RWPE1 (cell line): Measurements from ENCODE around the gene TECR.

Experiments used
- CTCF ChIA-PET: fragments of 350-600 bp; sonication (Branson Sonifier 250); formaldehyde crosslinking; extraction: SDS; loops from one replicate; lab custom pipeline; 2021; lab: Yijun Ruan, JAX
- POLR2A ChIA-PET: fragments of 400-600 bp; formaldehyde crosslinking; extraction: SDS; loops from one replicate; lab custom pipeline; 2020; ENCODE audit warnings: antibody characterized with exemption; ENCODE audit not compliant: low non-redundant PET; lab: Yijun Ruan, JAX
- DNase-seq: peaks from one replicate; pipeline ENCODE4 v3.0.0; 2012; ENCODE audit warnings: low spot score
- H3K27ac ChIP-seq: fragments of 450-650 bp; 2 replicates; pipeline ENCODE4 v1.5.1; 2017
- TF ChIP-seq, protein P1 (sequence below): fragments of 450-650 bp; conservative IDR thresholded peaks from 2 replicates; pipeline ENCODE4 v1.5.1; 2017; ENCODE audit warnings: low read depth, mild to moderate bottlenecking

Gene TECR

GRCh38 chr19:14515501-14516047, 13.8 kb upstream of the TECR start:
- TF ChIP-seq, protein P1, sequence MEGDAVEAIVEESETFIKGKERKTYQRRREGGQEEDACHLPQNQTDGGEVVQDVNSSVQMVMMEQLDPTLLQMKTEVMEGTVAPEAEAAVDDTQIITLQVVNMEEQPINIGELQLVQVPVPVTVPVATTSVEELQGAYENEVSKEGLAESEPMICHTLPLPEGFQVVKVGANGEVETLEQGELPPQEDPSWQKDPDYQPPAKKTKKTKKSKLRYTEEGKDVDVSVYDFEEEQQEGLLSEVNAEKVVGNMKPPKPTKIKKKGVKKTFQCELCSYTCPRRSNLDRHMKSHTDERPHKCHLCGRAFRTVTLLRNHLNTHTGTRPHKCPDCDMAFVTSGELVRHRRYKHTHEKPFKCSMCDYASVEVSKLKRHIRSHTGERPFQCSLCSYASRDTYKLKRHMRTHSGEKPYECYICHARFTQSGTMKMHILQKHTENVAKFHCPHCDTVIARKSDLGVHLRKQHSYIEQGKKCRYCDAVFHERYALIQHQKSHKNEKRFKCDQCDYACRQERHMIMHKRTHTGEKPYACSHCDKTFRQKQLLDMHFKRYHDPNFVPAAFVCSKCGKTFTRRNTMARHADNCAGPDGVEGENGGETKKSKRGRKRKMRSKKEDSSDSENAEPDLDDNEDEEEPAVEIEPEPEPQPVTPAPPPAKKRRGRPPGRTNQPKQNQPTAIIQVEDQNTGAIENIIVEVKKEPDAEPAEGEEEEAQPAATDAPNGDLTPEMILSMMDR, result no peak
- ChIA-PET CTCF (interaction anchor here (0.7 to 1.2 kb wide), 2 partner anchors 10 to 15 kb away, joined by 3 read pairs; no protein-coding TSS in a partner anchor), POLR2A (interaction anchor here (1.8 kb wide), 1 partner anchor 35 kb away, joined by 4 read pairs; no protein-coding TSS in a partner anchor)
- DNase-seq, result no peak
- peak overlapping the region; percentile 100 for H3K27ac ChIP-seq

DNA sequence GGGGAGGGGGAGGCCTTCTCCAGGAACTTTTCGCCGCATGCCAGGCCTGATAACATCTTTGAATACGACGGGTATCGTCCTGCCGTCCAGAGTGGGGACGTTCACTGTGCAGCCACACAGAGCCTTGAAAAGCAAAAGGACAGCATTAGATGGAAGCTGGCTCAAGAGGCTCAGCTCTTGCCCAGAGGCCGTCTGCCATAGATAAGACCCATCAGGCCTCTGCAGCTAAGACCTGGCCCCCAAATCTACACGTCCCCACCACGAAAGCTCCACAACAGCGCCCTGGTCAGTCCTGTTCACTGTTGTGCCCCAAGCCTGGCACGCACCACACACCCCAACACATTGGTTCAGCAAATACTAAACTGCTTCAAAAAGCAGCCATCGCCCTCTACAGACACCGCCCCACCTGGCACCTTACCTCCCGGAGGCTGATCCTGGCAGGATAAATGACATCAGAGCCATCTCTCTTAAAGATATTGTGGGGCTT, 13.3 kb upstream of the TECR start:
- H3K27ac ChIP-seq, result peak overlapping the region; percentile 100
- CTCF ChIA-PET, result interaction anchor here (0.5 to 1.9 kb wide), 5 partner anchors 8 to 41 kb away, joined by 3 to 7 read pairs (median 3); no protein-coding TSS in a partner anchor
- DNase-seq, result no peak
- TF ChIP-seq, protein P1, result no peak; the same call in 1 of the 2 replicates
- POLR2A ChIA-PET, result interaction anchor here (0.7 to 1.8 kb wide), 2 partner anchors 16 to 34 kb away, joined by 3 to 4 read pairs; no protein-coding TSS in a partner anchor

- ChIA-PET CTCF (interaction anchor here (0.5 to 1.9 kb wide), 5 partner anchors 9 to 40 kb away, joined by 3 to 7 read pairs (median 4); no protein-coding TSS in a partner anchor), POLR2A (interaction anchor here (0.6 to 2.3 kb wide), 10 partner anchors 9 to 56 kb away, joined by 3 to 13 read pairs (median 4); no protein-coding TSS in a partner anchor)
- DNase-seq, result no peak
- peak overlapping the region; percentile 100 for H3K27ac ChIP-seq
- TF ChIP-seq, protein P1, result no peak
These were observed 12.5 kb upstream of the TECR start for GRCh38 chr19:14516746-14517438.

DNA sequence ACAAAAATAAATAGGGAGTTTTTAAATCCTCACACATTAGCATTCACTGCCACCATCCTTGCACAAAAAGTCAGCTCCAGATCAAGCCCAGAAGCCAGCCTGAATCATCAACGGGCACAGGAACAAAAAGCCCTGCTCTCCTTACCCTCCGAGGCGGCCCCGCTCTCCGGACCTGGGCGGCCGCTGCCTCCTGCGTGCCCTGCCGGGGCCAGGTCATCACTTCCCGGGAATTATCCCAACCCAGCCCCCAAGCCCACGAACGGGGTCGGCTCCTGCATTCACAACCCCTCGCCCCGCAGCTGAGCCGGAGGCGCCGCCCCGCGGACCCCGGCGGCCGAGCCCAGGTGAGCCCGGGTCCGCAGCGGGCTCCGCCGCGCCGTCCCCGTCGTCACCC, 12.0 kb upstream of the TECR start:
- TF ChIP-seq, protein P1, result no peak
- ChIA-PET CTCF (interaction anchor here (0.9 to 1.9 kb wide), 4 partner anchors 13 to 39 kb away, joined by 3 to 7 read pairs (median 4); no protein-coding TSS in a partner anchor), POLR2A (interaction anchor here (0.6 to 2.3 kb wide), 11 partner anchors 8 to 56 kb away, joined by 3 to 13 read pairs (median 4); partner anchors contain the start of gene GIPC1)
- DNase-seq, result no peak
- peak overlapping the region; percentile 100 for H3K27ac ChIP-seq

DNA sequence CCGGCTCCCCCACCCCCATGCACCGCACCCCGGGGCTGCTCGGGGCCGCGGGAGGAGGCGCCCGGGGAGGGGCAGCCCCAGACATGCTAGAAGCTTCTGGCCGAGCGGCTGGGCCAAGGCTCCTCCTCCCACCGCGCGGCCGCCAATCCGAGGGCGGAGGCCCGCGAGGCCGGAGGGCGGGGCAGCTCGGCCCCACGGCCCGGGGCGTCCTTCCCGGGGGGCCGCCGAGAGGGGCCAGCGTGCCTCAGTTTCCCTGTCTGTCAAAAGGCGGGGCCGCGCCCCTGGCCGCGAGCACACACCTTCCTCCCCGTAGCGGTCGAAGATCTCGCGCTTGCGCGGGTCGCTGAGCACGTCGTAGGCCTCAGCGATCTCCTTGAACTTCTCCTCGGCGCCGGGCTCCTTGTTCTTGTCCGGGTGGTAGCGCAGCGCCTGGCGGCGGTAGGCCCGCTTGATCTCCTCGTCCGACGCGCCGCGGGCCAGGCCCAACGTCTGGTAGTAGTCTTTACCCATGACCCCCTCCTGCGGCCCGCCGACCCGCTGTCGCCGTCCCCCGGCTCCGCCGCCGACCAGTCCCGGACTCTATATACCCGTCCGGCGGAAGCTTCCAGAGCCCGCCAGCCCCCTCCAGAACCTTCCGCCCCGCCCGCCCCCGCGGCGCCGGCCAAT, 11.4 kb upstream of the TECR start, which contains the start of gene DNAJB1:
Gene DNAJB1 (minus strand): TSS at position 558 of the 666 bp plus-strand sequence. CDS start 48 bp downstream, at position 510.
- ChIA-PET POLR2A (interaction anchor here (0.5 to 2.3 kb wide), 18 partner anchors 8 to 1287 kb away, joined by 3 to 13 read pairs (median 4); partner anchors contain the start of gene GIPC1), CTCF (interaction anchor here (0.9 to 1.9 kb wide), 4 partner anchors 13 to 39 kb away, joined by 3 to 7 read pairs (median 4); no protein-coding TSS in a partner anchor)
- TF ChIP-seq, protein P1, result no peak
- peak within 1 kb of the TSS; percentile 100 for H3K27ac ChIP-seq
- DNase-seq, result peak; percentile 83
